ENCODE measurements around the gene GPR78.

DNA sequence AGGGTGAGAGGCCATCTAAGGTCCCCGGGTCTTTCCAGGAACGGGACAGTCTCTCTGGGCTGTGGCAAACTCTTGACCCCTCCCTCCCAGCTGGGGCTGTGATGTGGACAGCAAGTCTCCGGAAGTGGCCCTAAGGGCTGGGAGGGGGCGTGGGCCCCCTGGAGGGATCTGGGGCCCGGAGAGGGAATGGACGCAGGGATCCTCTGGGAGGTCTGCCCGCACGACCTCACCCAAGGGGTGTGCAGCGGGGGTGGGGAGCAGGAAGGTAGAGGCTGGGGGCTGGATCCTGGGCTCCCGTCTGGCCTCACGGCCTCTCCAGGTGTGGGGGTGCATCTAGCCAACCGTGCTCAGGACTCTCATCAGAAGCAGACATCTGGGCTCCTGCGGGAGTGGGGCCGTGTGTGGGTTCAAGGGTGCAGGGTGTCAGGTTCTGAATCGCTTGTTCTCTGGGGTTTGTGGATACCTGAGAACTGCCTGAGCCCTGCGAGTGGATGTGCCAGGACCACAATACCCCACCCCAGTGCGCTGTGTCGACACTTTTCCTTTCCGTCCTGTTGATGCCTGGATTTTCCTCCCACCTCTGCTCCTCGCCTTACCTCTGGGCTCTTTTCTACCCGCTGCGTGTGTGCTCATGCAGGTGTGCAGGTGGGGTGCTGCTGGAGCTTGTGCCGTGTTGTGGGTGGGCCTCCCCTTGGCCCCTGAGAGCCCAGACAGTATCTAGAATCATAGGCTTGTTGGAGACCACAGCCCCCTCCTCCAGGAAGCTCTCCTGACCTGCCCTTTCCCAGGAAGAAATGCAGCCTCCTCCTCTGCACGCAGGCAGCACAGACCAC, 13.3 kb downstream of the GPR78 start:
- TF ChIP-seq, protein P1, sequence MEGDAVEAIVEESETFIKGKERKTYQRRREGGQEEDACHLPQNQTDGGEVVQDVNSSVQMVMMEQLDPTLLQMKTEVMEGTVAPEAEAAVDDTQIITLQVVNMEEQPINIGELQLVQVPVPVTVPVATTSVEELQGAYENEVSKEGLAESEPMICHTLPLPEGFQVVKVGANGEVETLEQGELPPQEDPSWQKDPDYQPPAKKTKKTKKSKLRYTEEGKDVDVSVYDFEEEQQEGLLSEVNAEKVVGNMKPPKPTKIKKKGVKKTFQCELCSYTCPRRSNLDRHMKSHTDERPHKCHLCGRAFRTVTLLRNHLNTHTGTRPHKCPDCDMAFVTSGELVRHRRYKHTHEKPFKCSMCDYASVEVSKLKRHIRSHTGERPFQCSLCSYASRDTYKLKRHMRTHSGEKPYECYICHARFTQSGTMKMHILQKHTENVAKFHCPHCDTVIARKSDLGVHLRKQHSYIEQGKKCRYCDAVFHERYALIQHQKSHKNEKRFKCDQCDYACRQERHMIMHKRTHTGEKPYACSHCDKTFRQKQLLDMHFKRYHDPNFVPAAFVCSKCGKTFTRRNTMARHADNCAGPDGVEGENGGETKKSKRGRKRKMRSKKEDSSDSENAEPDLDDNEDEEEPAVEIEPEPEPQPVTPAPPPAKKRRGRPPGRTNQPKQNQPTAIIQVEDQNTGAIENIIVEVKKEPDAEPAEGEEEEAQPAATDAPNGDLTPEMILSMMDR (IDR thresholded peaks at IDR 0.05), result no peak
- TF ChIP-seq TCF7L2 (IDR thresholded peaks at IDR 0.05; ENCODE audit: low read depth, low read length) (no peak), POLR2AphosphoS5 (IDR thresholded peaks at IDR 0.05; ENCODE audit: low read depth, low read length) (no peak)
- TF ChIP-seq, protein P2, sequence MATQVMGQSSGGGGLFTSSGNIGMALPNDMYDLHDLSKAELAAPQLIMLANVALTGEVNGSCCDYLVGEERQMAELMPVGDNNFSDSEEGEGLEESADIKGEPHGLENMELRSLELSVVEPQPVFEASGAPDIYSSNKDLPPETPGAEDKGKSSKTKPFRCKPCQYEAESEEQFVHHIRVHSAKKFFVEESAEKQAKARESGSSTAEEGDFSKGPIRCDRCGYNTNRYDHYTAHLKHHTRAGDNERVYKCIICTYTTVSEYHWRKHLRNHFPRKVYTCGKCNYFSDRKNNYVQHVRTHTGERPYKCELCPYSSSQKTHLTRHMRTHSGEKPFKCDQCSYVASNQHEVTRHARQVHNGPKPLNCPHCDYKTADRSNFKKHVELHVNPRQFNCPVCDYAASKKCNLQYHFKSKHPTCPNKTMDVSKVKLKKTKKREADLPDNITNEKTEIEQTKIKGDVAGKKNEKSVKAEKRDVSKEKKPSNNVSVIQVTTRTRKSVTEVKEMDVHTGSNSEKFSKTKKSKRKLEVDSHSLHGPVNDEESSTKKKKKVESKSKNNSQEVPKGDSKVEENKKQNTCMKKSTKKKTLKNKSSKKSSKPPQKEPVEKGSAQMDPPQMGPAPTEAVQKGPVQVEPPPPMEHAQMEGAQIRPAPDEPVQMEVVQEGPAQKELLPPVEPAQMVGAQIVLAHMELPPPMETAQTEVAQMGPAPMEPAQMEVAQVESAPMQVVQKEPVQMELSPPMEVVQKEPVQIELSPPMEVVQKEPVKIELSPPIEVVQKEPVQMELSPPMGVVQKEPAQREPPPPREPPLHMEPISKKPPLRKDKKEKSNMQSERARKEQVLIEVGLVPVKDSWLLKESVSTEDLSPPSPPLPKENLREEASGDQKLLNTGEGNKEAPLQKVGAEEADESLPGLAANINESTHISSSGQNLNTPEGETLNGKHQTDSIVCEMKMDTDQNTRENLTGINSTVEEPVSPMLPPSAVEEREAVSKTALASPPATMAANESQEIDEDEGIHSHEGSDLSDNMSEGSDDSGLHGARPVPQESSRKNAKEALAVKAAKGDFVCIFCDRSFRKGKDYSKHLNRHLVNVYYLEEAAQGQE (IDR thresholded peaks at IDR 0.05; ENCODE audit: insufficient read depth in 1 of 2, low read depth in 2 of 2, low read length in 1 of 2), result no peak
